GM23338 (cell line): ENCODE results near the gene HHATL. TPM values are rescaled to one million over a fixed set of nuclear protein-coding genes. Genes with fewer than 3 reads are reported as not detected.

Experiments used
- ATAC-seq: fragments of 200-7000 bp; cut with Tn5 transposase; 3 replicates; pipeline ENCODE4 v1.9.1; 2020
- DNase-seq: peaks from one replicate; pipeline ENCODE4 v3.0.0-alpha.2; 2015; ENCODE audit warnings: low spot score
- H2AFZ ChIP-seq: fragments of 200-600 bp; sonication (generic); 2 replicates; pipeline ENCODE4 v1.8.0; 2016; ENCODE audit warnings: antibody characterized with exemption, mild to moderate bottlenecking, moderate library complexity
- H3F3A ChIP-seq: fragments of 200-600 bp; sonication (generic); replicated peaks from 2 replicates; pipeline ENCODE4 v1.8.0; 2017; ENCODE audit warnings: antibody characterized with exemption, mixed run types, low read depth
- H3K27ac ChIP-seq: fragments of 200-600 bp; sonication (generic); 2 replicates; pipeline ENCODE4 v1.6.1; 2016; ENCODE audit warnings: low read depth
- H3K27me3 ChIP-seq: fragments of 200-600 bp; sonication (generic); 2 replicates; pipeline ENCODE4 v1.8.0; 2016; ENCODE audit warnings: mild to moderate bottlenecking, mixed run types, moderate library complexity; ENCODE audit not compliant: insufficient read depth
- H3K36me3 ChIP-seq: fragments of 200-600 bp; sonication (generic); 2 replicates; pipeline ENCODE4 v1.8.0; 2016; ENCODE audit warnings: mild to moderate bottlenecking; ENCODE audit not compliant: insufficient read depth
- H3K4me1 ChIP-seq: fragments of 200-600 bp; sonication (generic); 2 replicates; pipeline ENCODE4 v1.8.0; 2016; ENCODE audit warnings: mild to moderate bottlenecking, moderate library complexity; ENCODE audit not compliant: insufficient read depth
- H3K4me2 ChIP-seq: fragments of 200-600 bp; sonication (generic); 2 replicates; pipeline ENCODE4 v1.7.1; 2017; ENCODE audit warnings: mixed run types
- H3K4me3 ChIP-seq: fragments of 200-600 bp; sonication (generic); 2 replicates; pipeline ENCODE4 v1.6.1; 2016; ENCODE audit warnings: mixed run types
- H3K79me2 ChIP-seq: fragments of 200-600 bp; sonication (generic); replicated peaks from 2 replicates; pipeline ENCODE4 v1.8.0; 2017; ENCODE audit warnings: mild to moderate bottlenecking; ENCODE audit not compliant: insufficient read depth
- H3K9me2 ChIP-seq: fragments of 200-600 bp; sonication (generic); 2 replicates; pipeline ENCODE4 v1.8.0; 2017; ENCODE audit not compliant: insufficient read depth
- H4K20me1 ChIP-seq: fragments of 200-600 bp; sonication (generic); replicated peaks from 2 replicates; pipeline ENCODE4 v1.8.0; 2017; ENCODE audit warnings: mild to moderate bottlenecking; ENCODE audit not compliant: insufficient read depth
- H3K27ac Mint-ChIP-seq: 2 replicates; pipeline ENCODE4 v1.8.0; 2020; ENCODE audit warnings: inconsistent platforms, mild to moderate bottlenecking, moderate library complexity, mixed read lengths
- H3K27me3 Mint-ChIP-seq: 3 replicates; pipeline ENCODE4 v1.8.0; 2022; ENCODE audit warnings: low read depth, mild to moderate bottlenecking, moderate library complexity, mixed read lengths, inconsistent platforms; ENCODE audit not compliant: insufficient read depth, poor library complexity
- H3K36me3 Mint-ChIP-seq: 3 replicates; pipeline ENCODE4 v1.8.0; 2021; ENCODE audit warnings: low read depth, mild to moderate bottlenecking, inconsistent platforms, moderate library complexity, mixed read lengths
- H3K4me1 Mint-ChIP-seq: 3 replicates; pipeline ENCODE4 v1.8.0; 2020; ENCODE audit warnings: mild to moderate bottlenecking, inconsistent platforms, mixed read lengths
- H3K4me3 Mint-ChIP-seq: 3 replicates; pipeline ENCODE4 v1.8.0; 2021; ENCODE audit warnings: moderate library complexity, mild to moderate bottlenecking, inconsistent platforms, mixed read lengths
- H3K9me3 Mint-ChIP-seq: 3 replicates; pipeline ENCODE4 v1.8.0; 2020; ENCODE audit warnings: moderate library complexity, mild to moderate bottlenecking, inconsistent platforms, mixed read lengths
- EZH2 ChIP-seq: fragments of 200-600 bp; sonication (generic); IDR thresholded peaks from one replicate; pipeline ENCODE4 v1.8.0; 2017; ENCODE audit warnings: antibody characterized with exemption, mild to moderate bottlenecking, low read depth; ENCODE audit not compliant: unreplicated experiment
- NANOG ChIP-seq: IDR thresholded peaks from 2 replicates; pipeline ENCODE4 v1.6.1; 2016; ENCODE audit warnings: antibody characterized with exemption, borderline replicate concordance
- REST ChIP-seq: IDR thresholded peaks from one replicate; pipeline ENCODE4 v1.6.1; 2018; ENCODE audit warnings: antibody characterized with exemption; ENCODE audit not compliant: unreplicated experiment
- STAT1 ChIP-seq: IDR thresholded peaks from one replicate; pipeline ENCODE4 v1.6.1; 2016; ENCODE audit warnings: antibody characterized with exemption; ENCODE audit not compliant: unreplicated experiment
- ZNF114 ChIP-seq: fragments of 250-450 bp; sonication (Bioruptor Pico); IDR thresholded peaks from 2 replicates; pipeline ENCODE4 v1.5.0; 2020; ENCODE audit warnings: mild to moderate bottlenecking, moderate library complexity
- ZNF331 ChIP-seq: fragments of 250-450 bp; sonication (Bioruptor Pico); IDR thresholded peaks from 2 replicates; pipeline ENCODE4 v1.5.0; 2020; ENCODE audit warnings: low read depth, mild to moderate bottlenecking, moderate library complexity
- ZNF462 ChIP-seq: fragments of 250-450 bp; sonication (Bioruptor Pico); IDR thresholded peaks from 2 replicates; pipeline ENCODE4 v1.5.0; 2020; ENCODE audit warnings: mild to moderate bottlenecking, moderate library complexity
- polyA plus RNA-seq: library from polyadenylated mRNA; unstranded; fragments of >200 nt; fragmentation: Nextera tagmentation; extraction: Ambion mirVana; gene quantifications from 2 replicates; pipeline ENCODE4 v1.2.1, GENCODE V29; 2016
- total RNA-seq: library from RNA; depleted of rRNA; stranded (reverse); fragments of >200 nt; shearing (Covaris generic); gene quantifications from 2 replicates; pipeline ENCODE4 v1.2.3, GENCODE V29; 2014

HHATL gene
- total and polyA plus RNA-seq, 2 experiments from 2014 or later, result not detected

- Histone ChIP-seq H4K20me1 (no peaks in the 10 kb centered on the region), H3K4me1 (no peaks in the 10 kb centered on the region), H3K9me2 (no peaks in the 10 kb centered on the region), H3K4me2 (no peak overlapping the region), H3K27me3 (no peaks in the 10 kb centered on the region), H3K79me2 (no peaks in the 10 kb centered on the region), H3F3A (no peaks in the 10 kb centered on the region), H3K36me3 (no peaks in the 10 kb centered on the region), H3K4me3 (no peak overlapping the region), H3K27ac (no peak overlapping the region), H2AFZ (no peak overlapping the region)
- Mint-ChIP-seq H3K9me3 (no peaks in the 10 kb centered on the region), H3K27me3 (peaks cover 8% of the 10 kb centered on the region), H3K4me1 (peaks cover 8% of the 10 kb centered on the region), H3K4me3 (no peak overlapping the region), H3K36me3 (no peaks in the 10 kb centered on the region), H3K27ac (no peak overlapping the region)
- TF ChIP-seq ZNF114 (CRISPR knock-in tag) (no peak; the same call in 1 of the 2 replicates), ZNF462 (CRISPR knock-in tag) (no peak), STAT1 (no peak), ZNF331 (no peak), EZH2 (no peak), NANOG (no peak), REST (peak; percentile 100)
- ATAC-seq (peak; percentile 94), DNase-seq (peak; percentile 89)
Measured at GRCh38 chr3:42701371-42702065, 1.1 kb downstream of the HHATL start.
